Fibroblast of mammary gland (primary cell): ENCODE data around the gene RASAL1.
"Not testable (repeated sequence)": the region's sequence is repeated elsewhere in the genome, so short reads cannot be mapped to it uniquely, and the experiment has no call there.

Source experiments
- DNase-seq: peaks from one replicate; pipeline ENCODE4 v3.0.0-alpha.2; 2010; ENCODE audit warnings: low read depth
- H3K4me3 ChIP-seq: 2 replicates; pipeline ENCODE4 v1.5.1; 2011; ENCODE audit warnings: low read depth, mild to moderate bottlenecking, low read length, moderate library complexity; ENCODE audit not compliant: control insufficient read depth
- TF ChIP-seq, protein P1 (sequence below): conservative IDR thresholded peaks from 2 replicates; pipeline ENCODE4 v1.5.1; 2011; ENCODE audit warnings: low read depth, low read length, inconsistent platforms; ENCODE audit not compliant: control insufficient read depth, insufficient read depth

Gene RASAL1

DNA sequence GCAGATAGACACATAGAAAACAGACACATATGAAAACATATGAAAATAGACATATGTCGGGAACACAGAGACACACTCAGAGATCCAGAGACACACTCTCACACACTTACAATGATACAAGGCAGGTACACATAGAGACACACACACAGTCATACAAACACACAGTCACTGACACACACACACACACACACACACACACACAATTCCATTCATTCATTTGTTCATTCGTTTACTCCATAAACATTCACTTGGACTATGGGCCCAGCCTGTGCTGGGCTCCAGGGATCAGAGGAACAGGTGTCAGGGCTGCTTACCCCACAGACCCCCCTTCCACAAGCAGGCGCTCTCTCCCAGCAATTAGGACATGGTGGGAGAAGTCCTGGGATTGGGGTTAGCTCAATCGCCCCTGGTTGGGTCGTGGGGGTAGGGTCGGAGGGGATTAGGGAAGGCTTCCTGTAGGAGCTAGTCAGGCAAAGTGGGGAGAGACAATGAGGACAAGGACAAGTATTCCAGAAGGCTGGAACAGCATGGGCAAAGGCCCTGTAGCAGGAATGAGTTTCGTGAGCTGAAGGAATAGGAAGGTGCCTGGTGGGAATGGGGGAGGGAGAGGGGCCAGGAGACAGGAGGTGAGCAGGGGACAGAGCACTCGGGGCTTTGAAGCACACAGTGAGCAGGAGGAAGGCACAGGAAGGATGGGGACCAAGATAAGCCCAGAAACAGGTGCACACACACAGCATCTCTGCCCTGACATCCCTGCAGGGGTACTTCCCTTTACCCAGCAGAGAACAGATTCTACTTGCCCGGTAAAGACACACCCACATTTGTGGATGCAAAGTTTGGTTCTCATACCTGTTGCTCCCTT lies 6.5 kb downstream of the RASAL1 start:
- TF ChIP-seq, protein P1, sequence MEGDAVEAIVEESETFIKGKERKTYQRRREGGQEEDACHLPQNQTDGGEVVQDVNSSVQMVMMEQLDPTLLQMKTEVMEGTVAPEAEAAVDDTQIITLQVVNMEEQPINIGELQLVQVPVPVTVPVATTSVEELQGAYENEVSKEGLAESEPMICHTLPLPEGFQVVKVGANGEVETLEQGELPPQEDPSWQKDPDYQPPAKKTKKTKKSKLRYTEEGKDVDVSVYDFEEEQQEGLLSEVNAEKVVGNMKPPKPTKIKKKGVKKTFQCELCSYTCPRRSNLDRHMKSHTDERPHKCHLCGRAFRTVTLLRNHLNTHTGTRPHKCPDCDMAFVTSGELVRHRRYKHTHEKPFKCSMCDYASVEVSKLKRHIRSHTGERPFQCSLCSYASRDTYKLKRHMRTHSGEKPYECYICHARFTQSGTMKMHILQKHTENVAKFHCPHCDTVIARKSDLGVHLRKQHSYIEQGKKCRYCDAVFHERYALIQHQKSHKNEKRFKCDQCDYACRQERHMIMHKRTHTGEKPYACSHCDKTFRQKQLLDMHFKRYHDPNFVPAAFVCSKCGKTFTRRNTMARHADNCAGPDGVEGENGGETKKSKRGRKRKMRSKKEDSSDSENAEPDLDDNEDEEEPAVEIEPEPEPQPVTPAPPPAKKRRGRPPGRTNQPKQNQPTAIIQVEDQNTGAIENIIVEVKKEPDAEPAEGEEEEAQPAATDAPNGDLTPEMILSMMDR, result no peak
- no peak overlapping the region for H3K4me3 ChIP-seq
- DNase-seq, result no peak

DNA sequence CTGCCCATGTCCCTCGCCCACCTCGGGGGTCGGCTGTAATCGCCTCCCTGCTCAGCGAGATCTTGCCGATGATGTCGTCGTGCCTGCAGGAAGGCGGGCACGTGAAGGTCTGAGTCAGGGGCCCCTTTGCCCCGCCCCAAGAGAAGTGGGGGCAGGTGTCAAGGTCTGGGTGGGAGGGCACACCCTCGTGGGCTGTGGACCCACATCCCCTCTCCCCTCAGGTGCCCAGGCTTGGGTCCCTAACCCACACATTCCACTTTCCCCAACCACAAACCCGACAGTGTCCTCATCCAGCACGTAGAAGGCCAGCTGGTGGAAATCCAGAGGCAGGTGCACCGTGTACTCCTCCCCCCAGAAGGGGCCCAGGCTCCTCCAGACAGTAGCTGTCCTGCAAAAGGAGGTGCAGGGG lies 7.8 kb downstream of the RASAL1 start:
- TF ChIP-seq, protein P1, result no peak
- DNase-seq, result no peak
- no peak overlapping the region for H3K4me3 ChIP-seq

DNA sequence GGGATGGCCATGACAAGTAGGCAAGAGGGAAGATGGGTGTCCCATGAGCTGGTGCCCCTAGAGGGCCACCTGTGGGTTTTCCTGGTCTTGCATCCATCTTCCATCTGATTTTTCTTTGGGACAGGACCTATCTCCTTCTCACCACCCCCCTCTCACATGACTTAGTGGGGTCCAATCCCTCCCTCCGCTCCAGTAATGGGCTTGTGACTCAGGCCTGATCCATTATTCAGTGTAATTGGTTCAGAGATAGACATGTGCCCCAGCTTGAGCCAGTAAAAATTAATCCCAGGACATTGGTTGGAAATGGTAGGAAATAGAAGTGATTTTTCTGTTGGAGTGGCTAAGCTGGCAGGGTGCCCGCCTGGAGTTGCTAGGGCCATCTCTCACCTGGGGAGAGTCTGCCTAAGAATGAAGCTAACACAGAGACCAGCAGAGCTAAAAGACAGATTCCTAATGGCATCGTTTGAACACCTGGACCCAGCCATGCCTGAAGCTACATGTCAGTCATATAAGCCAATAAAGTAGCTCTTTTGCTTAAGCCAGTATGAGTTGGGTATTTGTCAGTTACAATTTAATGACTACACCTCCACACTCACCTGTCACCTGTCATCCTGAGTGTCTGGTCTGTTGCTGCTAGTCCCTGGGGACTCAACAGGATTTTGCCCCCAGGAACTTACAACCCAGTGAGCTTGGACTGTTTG lies 14.7 kb downstream of the RASAL1 start:
- DNase-seq, result peak; percentile 6
- no peak overlapping the region for H3K4me3 ChIP-seq
- TF ChIP-seq, protein P1, result no peak

DNA sequence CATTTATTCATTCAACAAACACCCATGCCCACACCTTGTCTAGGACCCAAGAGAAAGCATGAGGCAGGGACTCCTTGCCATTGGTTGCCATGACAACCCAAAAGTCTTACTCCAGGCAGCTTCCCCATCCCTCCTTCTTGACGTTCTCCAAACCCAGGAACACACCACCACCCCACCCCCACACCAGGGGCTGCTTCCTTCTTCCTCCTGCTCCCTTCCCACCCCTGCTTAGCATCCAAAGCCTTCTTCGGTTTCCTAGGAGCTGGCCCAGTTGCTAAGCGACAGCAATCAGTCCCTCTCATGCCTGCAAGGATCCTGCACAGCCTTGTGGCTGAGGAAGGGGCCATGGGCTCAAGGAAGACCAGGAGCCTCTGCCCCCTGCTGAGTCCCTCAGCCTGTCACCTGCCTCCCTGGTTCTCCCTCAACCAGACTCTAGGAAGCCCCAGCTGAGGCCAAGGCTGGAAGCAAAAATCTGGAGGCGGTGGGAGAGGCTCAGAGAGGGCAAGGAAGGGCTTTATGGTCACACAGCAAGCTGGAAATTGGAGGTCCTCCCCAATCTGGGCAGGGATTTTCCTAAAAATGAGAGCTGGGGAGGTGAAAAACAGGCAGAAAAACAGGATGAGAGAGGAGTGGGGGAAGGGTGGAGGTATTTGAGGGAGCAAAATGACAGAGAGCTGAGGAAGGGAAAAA lies 15.4 kb downstream of the RASAL1 start:
- TF ChIP-seq, protein P1, result no peak
- no peak for DNase-seq
- H3K4me3 ChIP-seq, result no peak overlapping the region

DNA sequence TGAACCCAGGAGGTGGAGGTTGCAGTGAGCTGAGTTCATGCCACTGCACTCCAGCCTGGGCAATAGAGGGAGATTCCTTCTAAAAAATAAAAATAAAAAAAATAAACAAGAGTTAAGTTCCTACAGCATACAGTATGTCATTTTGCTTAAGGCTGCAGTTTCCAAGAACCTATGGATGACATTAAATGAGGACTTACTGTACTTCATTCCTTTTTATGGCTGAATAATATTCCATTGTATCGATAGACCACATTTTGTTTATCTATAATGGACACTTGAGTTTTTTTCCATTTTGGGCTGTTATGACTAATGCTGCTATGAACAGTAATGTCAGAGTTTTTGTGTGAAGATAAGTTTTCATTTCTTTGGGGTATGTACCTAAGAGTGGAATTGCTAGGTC lies 17.4 kb downstream of the RASAL1 start:
- no peak for DNase-seq
- TF ChIP-seq, protein P1, result no peak
- H3K4me3 ChIP-seq, result no peak overlapping the region

DNA sequence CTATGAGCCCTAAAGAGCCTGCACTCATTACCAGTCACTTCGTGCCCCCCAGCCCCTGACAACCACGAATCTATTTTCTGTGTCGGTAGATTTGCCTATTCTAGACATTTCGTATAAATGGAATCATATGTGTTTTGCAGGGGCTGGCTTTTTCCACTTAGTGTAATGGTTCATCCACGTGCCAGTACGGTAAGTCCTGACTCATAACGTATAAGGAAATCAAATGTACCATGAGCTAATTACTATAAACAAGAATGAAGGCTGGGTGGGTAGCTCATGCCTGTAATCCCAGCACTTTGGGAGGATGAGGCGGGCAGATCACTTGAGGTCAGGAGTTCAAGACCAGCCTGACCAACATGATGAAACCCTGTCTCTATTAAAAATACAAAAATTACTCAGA lies 17.9 kb downstream of the RASAL1 start:
- DNase-seq, result peak; percentile 72
- H3K4me3 ChIP-seq, result not testable (repeated sequence)

DNA sequence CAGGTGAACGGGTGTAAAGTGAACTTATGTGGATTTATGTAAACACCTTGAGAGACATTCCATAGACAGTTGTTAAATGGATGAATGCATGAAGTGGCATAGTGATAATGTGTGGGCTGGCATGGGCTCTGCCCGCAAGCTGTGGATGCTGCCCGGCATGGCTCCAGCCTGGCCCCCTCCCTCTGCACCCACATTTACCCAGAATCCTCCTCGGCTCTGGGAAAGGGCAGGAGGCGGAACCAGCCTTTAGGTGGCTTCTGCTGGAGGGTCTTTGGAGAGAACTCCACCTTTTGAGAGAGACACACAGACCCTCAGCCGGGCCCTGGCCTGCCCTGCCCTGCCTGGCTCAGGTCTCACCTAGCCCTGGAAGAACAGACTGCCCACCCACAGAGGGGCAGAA lies 18.7 kb downstream of the RASAL1 start:
- TF ChIP-seq, protein P1, result no peak
- no peak for DNase-seq
- H3K4me3 ChIP-seq, result no peak overlapping the region
